HCT116 (cell line): ENCODE results near the gene POF1B. TPM values are rescaled to one million over a fixed set of nuclear protein-coding genes. Genes with fewer than 3 reads are reported as not detected.

Experiments
- ATAC-seq: fragments of 200-7000 bp; cut with Tn5 transposase; 2 replicates; pipeline ENCODE4 v1.9.1; 2020; ENCODE audit warnings: mild to moderate bottlenecking, moderate library complexity
- BruUV-seq: library from RNA; stranded (reverse); fragments of 400-500 nt; replicated peaks from 2 replicates; lab custom pipeline; 2021; lab: Mats Ljungman, UMichigan
- CTCF ChIA-PET: fragments of 300-600 bp; sonication (Branson Sonifier 250); formaldehyde crosslinking; loops from one replicate; lab custom pipeline; 2021; ENCODE audit warnings: antibody characterized with exemption; lab: Charles Lee
- POLR2A ChIA-PET: fragments of 300-600, 350-600 bp; sonication (Branson Sonifier 250); formaldehyde crosslinking; loops from one replicate; lab custom pipeline; 2021; ENCODE audit warnings: antibody characterized with exemption; lab: Charles Lee
- RAD21 ChIA-PET, 2 experiments: fragments of 300-600 bp; sonication (Branson Sonifier 250); formaldehyde crosslinking; loops; one replicate each; lab custom pipeline; 2023; ENCODE audit warnings: low total read pairs in 2 of 2; ENCODE audit not compliant: uncharacterized antibody in 2 of 2, unreplicated experiment in 2 of 2, low non-redundant PET in 1 of 2; lab: Charles Lee
- DNase-seq: peaks from one replicate; pipeline ENCODE4 v3.0.0-alpha.2; 2010; ENCODE audit warnings: low read depth, low spot score
- H2AFZ ChIP-seq: fragments of 200-600 bp; shearing (Covaris generic), sonication (generic); 2 replicates; pipeline ENCODE4 v1.6.1; 2017; ENCODE audit warnings: low read depth, mixed run types, mixed read lengths, antibody characterized with exemption, low read length; ENCODE audit not compliant: poor library complexity, severe bottlenecking
- H3K27ac ChIP-seq: 2 replicates; pipeline ENCODE4 v1.5.1; 2012; ENCODE audit warnings: low read depth, low read length
- H3K27me3 ChIP-seq: fragments of 200-600 bp; sonication (generic); 2 replicates; pipeline ENCODE4 v1.6.1; 2016; ENCODE audit warnings: mixed run types, low read length, mixed read lengths; ENCODE audit not compliant: insufficient read depth
- H3K36me3 ChIP-seq, 2 experiments: fragments of 200-500 bp in 1 of 2; fragments of 200-600 bp in 1 of 2; sonication (Bioruptor generic) in 1 of 2; sonication (generic) in 1 of 2; 2 replicates each; pipeline versions ENCODE4 v1.5.1 to v1.6.1; 2014 to 2016; ENCODE audit warnings: low read length in 2 of 2, inconsistent platforms in 1 of 2, mixed read lengths in 1 of 2, mixed run types in 1 of 2; ENCODE audit not compliant: insufficient read depth in 2 of 2, control insufficient read depth in 1 of 2
- H3K4me1 ChIP-seq, 2 experiments: fragments of 200-600 bp in 1 of 2; sonication (generic) in 1 of 2; 2 replicates each; pipeline versions ENCODE4 v1.5.1 to v1.6.1; 2012 to 2017; ENCODE audit warnings: low read length in 2 of 2, inconsistent platforms in 1 of 2, mild to moderate bottlenecking in 1 of 2, mixed read lengths in 1 of 2, mixed run types in 1 of 2, moderate library complexity in 1 of 2; ENCODE audit not compliant: insufficient read depth in 2 of 2, control insufficient read depth in 1 of 2
- H3K4me2 ChIP-seq: fragments of 200-600 bp; sonication (generic); 2 replicates; pipeline ENCODE4 v1.6.1; 2017; ENCODE audit warnings: mixed run types, low read length, mixed read lengths
- H3K4me3 ChIP-seq, 2 experiments: fragments of 200-600 bp in 1 of 2; sonication (generic) in 1 of 2; replicated peaks in 1 of 2; 2 replicates each; pipeline ENCODE4 v1.5.1; 2011 to 2016; ENCODE audit warnings: low read length in 2 of 2, control low read depth in 1 of 2, low read depth in 1 of 2, mild to moderate bottlenecking in 1 of 2, mixed read lengths in 1 of 2, mixed run types in 1 of 2
- H3K79me2 ChIP-seq: fragments of 200-600 bp; sonication (generic); 2 replicates; pipeline ENCODE4 v1.6.1; 2017; ENCODE audit warnings: mild to moderate bottlenecking, mixed run types, low read length, moderate library complexity, mixed read lengths; ENCODE audit not compliant: insufficient read depth
- H3K9ac ChIP-seq: fragments of 200-600 bp; sonication (generic); 2 replicates; pipeline ENCODE4 v1.6.1; 2016; ENCODE audit warnings: low read length, mixed read lengths
- H3K9me2 ChIP-seq: fragments of 200-600 bp; sonication (generic), shearing (Covaris generic); 2 replicates; pipeline ENCODE4 v1.6.1; 2017; ENCODE audit warnings: mixed run types, mild to moderate bottlenecking, moderate library complexity; ENCODE audit not compliant: insufficient read depth
- H3K9me3 ChIP-seq, 2 experiments: fragments of 200-500 bp in 1 of 2; fragments of 200-600 bp in 1 of 2; sonication (Bioruptor generic) in 1 of 2; sonication (generic) in 1 of 2; 2 replicates each; pipeline ENCODE4 v1.6.1; 2014 to 2017; ENCODE audit warnings: low read length in 2 of 2, mixed read lengths in 2 of 2, inconsistent platforms in 1 of 2, low read depth in 1 of 2, mild to moderate bottlenecking in 1 of 2, mixed run types in 1 of 2, moderate library complexity in 1 of 2; ENCODE audit not compliant: control insufficient read depth in 1 of 2, insufficient read depth in 1 of 2
- H4K20me1 ChIP-seq: fragments of 200-600 bp; sonication (generic), shearing (Covaris generic); 2 replicates; pipeline ENCODE4 v1.6.1; 2017; ENCODE audit warnings: mixed run types, mild to moderate bottlenecking, moderate library complexity; ENCODE audit not compliant: insufficient read depth
- CBX3 ChIP-seq: IDR thresholded peaks from 2 replicates; pipeline ENCODE4 v1.6.1; 2012; ENCODE audit warnings: low read depth
- EGR1 ChIP-seq: IDR thresholded peaks from 2 replicates; pipeline ENCODE4 v1.6.1; 2012; ENCODE audit warnings: low read depth
- ELF1 ChIP-seq: IDR thresholded peaks from 2 replicates; pipeline ENCODE4 v1.6.1; 2012; ENCODE audit warnings: low read depth, borderline replicate concordance
- EZH2 ChIP-seq: fragments of 200-600 bp; sonication (generic); IDR thresholded peaks from 2 replicates; pipeline ENCODE4 v1.6.1; 2017; ENCODE audit warnings: antibody characterized with exemption, mixed run types
- EZH2phosphoT487 ChIP-seq: fragments of 200-600 bp; IDR thresholded peaks from 2 replicates; pipeline ENCODE4 v1.6.1; 2018; ENCODE audit warnings: antibody characterized with exemption, borderline replicate concordance
- FOSL1 ChIP-seq: IDR thresholded peaks from 2 replicates; pipeline ENCODE4 v1.6.1; 2012; ENCODE audit warnings: low read depth
- JUND ChIP-seq: IDR thresholded peaks from 2 replicates; pipeline ENCODE4 v1.6.1; 2012
- POLR2A ChIP-seq: IDR thresholded peaks from 2 replicates; pipeline ENCODE4 v1.7.0; 2011; ENCODE audit warnings: borderline replicate concordance; ENCODE audit not compliant: insufficient read depth, insufficient read length; ENCODE audit errors: extremely low read depth
- POLR2AphosphoS5 ChIP-seq: IDR thresholded peaks from 2 replicates; pipeline ENCODE4 v1.6.1; 2011; ENCODE audit warnings: mild to moderate bottlenecking, low read depth, low read length, moderate library complexity
- RAD21 ChIP-seq: IDR thresholded peaks from 2 replicates; pipeline ENCODE4 v1.6.1; 2012; ENCODE audit warnings: low read depth, mild to moderate bottlenecking
- SIN3A ChIP-seq: IDR thresholded peaks from 2 replicates; pipeline ENCODE4 v1.6.1; 2012; ENCODE audit warnings: low read depth
- SP1 ChIP-seq: IDR thresholded peaks from 2 replicates; pipeline ENCODE4 v1.6.1; 2012; ENCODE audit warnings: low read depth
- TCF7L2 ChIP-seq: IDR thresholded peaks from 2 replicates; pipeline ENCODE4 v1.7.0; 2011; ENCODE audit warnings: borderline replicate concordance, inconsistent platforms; ENCODE audit not compliant: insufficient read depth, insufficient read length; ENCODE audit errors: extremely low read depth
- ZFX ChIP-seq: fragments of 450-650 bp; IDR thresholded peaks from 2 replicates; pipeline ENCODE4 v1.6.1; 2017
- ZNF274 ChIP-seq: fragments of 200-500 bp; sonication (Bioruptor generic); IDR thresholded peaks from 2 replicates; pipeline ENCODE4 v1.6.1; 2014; ENCODE audit warnings: mild to moderate bottlenecking, low read depth, low read length, inconsistent platforms
- intact Hi-C: fragments of 100-400 bp; cut with micrococcal nuclease; formaldehyde crosslinking; loops from 2 replicates; pipeline ENCODE4 v1.10.0; 2022
- total RNA-seq: library from RNA; stranded (reverse); gene quantifications from one replicate; pipeline ENCODE4 v1.2.1, GENCODE V29; 2021; ENCODE audit not compliant: unreplicated experiment
- TF ChIP-seq, protein P1 (sequence below): IDR thresholded peaks from 2 replicates; pipeline ENCODE4 v1.6.1; 2012
- TF ChIP-seq, protein P2 (sequence below): IDR thresholded peaks from 2 replicates; pipeline ENCODE4 v1.6.1; 2011; ENCODE audit warnings: mild to moderate bottlenecking, low read length, moderate library complexity; ENCODE audit not compliant: insufficient replicate concordance; ENCODE audit errors: extremely low read depth
- TF ChIP-seq, protein P3 (sequence below): IDR thresholded peaks from 2 replicates; pipeline ENCODE4 v1.6.1; 2012
- TF ChIP-seq, protein P4 (sequence below): IDR thresholded peaks from 2 replicates; pipeline ENCODE4 v1.6.1; 2012; ENCODE audit warnings: low read depth
- TF ChIP-seq, protein P5 (sequence below), 3 experiments: fragments of 200-600 bp in 1 of 3; sonication (generic) in 1 of 3; IDR thresholded peaks in 2 of 3; conservative IDR thresholded peaks in 1 of 3; 2 replicates each; pipeline ENCODE4 v1.5.1; 2012 to 2017; ENCODE audit warnings: low read depth in 2 of 3, low read length in 2 of 3, antibody characterized with exemption in 1 of 3, borderline replicate concordance in 1 of 3, control low read depth in 1 of 3, mild to moderate bottlenecking in 1 of 3, mixed read lengths in 1 of 3, mixed run types in 1 of 3, moderate library complexity in 1 of 3; ENCODE audit not compliant: insufficient read depth in 1 of 3

POF1B gene
- total RNA-seq, 1 experiment from 2014 or later = 0.15 TPM

DNA sequence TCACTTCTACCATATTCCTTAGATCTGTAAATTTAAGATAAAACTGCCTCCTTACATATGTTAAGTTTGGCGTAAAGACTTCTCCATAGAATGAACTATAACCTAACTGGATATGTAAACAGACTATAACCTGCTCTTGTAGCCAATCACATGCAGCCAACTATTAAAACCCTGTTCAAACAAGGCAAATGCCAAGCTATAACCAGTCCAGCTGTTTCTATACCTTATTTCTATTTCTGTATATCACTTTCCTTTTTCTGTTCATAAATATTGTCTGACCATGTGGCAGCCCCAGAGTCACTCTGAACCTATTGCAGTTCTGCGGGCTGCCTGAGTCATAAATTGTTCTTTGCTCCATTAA, 12.4 kb upstream of the POF1B start:
- RAD21 ChIA-PET = no interaction called here
- Histone ChIP-seq H2AFZ (no peak overlapping the region), H3K27ac (no peak overlapping the region), H3K4me2 (no peak overlapping the region), H3K36me3 (no peaks in the 10 kb centered on the region), H3K4me3 (no peak overlapping the region), H3K4me1 (no peaks in the 10 kb centered on the region), H3K9ac (no peak overlapping the region), H4K20me1 (no peaks in the 10 kb centered on the region), H3K79me2 (no peaks in the 10 kb centered on the region), H3K9me2 (no peaks in the 10 kb centered on the region), H3K27me3 (no peaks in the 10 kb centered on the region), H3K9me3 (no peaks in the 10 kb centered on the region)
- CTCF ChIA-PET = no interaction called here
- BruUV-seq = no TSS peak
- intact Hi-C loops = no loop called here
- DNase-seq (no peak), ATAC-seq (no peak)
- POLR2A ChIA-PET = no interaction called here
- TF ChIP-seq, protein P1, sequence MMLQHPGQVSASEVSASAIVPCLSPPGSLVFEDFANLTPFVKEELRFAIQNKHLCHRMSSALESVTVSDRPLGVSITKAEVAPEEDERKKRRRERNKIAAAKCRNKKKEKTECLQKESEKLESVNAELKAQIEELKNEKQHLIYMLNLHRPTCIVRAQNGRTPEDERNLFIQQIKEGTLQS = no peak
- TF ChIP-seq CBX3 (no peak), ZNF274 (no peak), EZH2phosphoT487 (no peak), SIN3A (no peak), POLR2A (no peak), EZH2 (no peak), POLR2AphosphoS5 (no peak), JUND (no peak), EGR1 (no peak), ZFX (no peak), SP1 (no peak), RAD21 (no peak), ELF1 (no peak), TCF7L2 (no peak), FOSL1 (no peak)
- TF ChIP-seq, protein P2, sequence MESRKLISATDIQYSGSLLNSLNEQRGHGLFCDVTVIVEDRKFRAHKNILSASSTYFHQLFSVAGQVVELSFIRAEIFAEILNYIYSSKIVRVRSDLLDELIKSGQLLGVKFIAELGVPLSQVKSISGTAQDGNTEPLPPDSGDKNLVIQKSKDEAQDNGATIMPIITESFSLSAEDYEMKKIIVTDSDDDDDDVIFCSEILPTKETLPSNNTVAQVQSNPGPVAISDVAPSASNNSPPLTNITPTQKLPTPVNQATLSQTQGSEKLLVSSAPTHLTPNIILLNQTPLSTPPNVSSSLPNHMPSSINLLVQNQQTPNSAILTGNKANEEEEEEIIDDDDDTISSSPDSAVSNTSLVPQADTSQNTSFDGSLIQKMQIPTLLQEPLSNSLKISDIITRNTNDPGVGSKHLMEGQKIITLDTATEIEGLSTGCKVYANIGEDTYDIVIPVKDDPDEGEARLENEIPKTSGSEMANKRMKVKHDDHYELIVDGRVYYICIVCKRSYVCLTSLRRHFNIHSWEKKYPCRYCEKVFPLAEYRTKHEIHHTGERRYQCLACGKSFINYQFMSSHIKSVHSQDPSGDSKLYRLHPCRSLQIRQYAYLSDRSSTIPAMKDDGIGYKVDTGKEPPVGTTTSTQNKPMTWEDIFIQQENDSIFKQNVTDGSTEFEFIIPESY = no peak
- TF ChIP-seq, protein P3, sequence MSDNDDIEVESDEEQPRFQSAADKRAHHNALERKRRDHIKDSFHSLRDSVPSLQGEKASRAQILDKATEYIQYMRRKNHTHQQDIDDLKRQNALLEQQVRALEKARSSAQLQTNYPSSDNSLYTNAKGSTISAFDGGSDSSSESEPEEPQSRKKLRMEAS = no peak
- TF ChIP-seq, protein P4, sequence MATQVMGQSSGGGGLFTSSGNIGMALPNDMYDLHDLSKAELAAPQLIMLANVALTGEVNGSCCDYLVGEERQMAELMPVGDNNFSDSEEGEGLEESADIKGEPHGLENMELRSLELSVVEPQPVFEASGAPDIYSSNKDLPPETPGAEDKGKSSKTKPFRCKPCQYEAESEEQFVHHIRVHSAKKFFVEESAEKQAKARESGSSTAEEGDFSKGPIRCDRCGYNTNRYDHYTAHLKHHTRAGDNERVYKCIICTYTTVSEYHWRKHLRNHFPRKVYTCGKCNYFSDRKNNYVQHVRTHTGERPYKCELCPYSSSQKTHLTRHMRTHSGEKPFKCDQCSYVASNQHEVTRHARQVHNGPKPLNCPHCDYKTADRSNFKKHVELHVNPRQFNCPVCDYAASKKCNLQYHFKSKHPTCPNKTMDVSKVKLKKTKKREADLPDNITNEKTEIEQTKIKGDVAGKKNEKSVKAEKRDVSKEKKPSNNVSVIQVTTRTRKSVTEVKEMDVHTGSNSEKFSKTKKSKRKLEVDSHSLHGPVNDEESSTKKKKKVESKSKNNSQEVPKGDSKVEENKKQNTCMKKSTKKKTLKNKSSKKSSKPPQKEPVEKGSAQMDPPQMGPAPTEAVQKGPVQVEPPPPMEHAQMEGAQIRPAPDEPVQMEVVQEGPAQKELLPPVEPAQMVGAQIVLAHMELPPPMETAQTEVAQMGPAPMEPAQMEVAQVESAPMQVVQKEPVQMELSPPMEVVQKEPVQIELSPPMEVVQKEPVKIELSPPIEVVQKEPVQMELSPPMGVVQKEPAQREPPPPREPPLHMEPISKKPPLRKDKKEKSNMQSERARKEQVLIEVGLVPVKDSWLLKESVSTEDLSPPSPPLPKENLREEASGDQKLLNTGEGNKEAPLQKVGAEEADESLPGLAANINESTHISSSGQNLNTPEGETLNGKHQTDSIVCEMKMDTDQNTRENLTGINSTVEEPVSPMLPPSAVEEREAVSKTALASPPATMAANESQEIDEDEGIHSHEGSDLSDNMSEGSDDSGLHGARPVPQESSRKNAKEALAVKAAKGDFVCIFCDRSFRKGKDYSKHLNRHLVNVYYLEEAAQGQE = no peak
- TF ChIP-seq, protein P5, sequence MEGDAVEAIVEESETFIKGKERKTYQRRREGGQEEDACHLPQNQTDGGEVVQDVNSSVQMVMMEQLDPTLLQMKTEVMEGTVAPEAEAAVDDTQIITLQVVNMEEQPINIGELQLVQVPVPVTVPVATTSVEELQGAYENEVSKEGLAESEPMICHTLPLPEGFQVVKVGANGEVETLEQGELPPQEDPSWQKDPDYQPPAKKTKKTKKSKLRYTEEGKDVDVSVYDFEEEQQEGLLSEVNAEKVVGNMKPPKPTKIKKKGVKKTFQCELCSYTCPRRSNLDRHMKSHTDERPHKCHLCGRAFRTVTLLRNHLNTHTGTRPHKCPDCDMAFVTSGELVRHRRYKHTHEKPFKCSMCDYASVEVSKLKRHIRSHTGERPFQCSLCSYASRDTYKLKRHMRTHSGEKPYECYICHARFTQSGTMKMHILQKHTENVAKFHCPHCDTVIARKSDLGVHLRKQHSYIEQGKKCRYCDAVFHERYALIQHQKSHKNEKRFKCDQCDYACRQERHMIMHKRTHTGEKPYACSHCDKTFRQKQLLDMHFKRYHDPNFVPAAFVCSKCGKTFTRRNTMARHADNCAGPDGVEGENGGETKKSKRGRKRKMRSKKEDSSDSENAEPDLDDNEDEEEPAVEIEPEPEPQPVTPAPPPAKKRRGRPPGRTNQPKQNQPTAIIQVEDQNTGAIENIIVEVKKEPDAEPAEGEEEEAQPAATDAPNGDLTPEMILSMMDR (IDR thresholded peaks at IDR 0.05 in 2 of 3, conservative IDR thresholded peaks at IDR 0.05 in 1 of 3; ENCODE audit: borderline replicate concordance in 1 of 3, insufficient read depth in 1 of 3, low read depth in 2 of 3, low read length in 2 of 3) = no peak
